ENCODE results near the gene SMIM30. TPM values are rescaled to one million over a fixed set of nuclear protein-coding genes. Genes with fewer than 3 reads are reported as not detected.

SMIM30 gene
- total RNA-seq, 4 donors from 2014 or later, result 55.9 to 98.8 (median 73.0) TPM

- intact Hi-C loops (cut with DNase I; ENCODE audit: low total_unique reads) (no loop called here), in situ Hi-C loops (cut with MboI; ENCODE audit: low sequenced_read_pairs in 4 of 4) (no loop called here)
- no peak for TF ChIP-seq CTCF (IDR thresholded peaks at IDR 0.05 in 4 of 5, conservative IDR thresholded peaks at IDR 0.05 in 1 of 5)
- TF ChIP-seq POLR2A (IDR thresholded peaks at IDR 0.05), result no peak
These were observed 34.4 kb downstream of the SMIM30 start for GRCh38 chr7:113083816-113084495.

GRCh38 chr7:113083132-113083815 lies 35.1 kb downstream of the SMIM30 start:
- no peaks in the 10 kb centered on the region for H3K9me3 ChIP-seq
- H3K36me3 ChIP-seq, result no peaks in the 10 kb centered on the region
- H3K27me3 ChIP-seq, result peaks cover 0 to 9% (median 0%) of the 10 kb centered on the region in 3 donors
- TF ChIP-seq CTCF (IDR thresholded peaks at IDR 0.05 in 4 of 5, conservative IDR thresholded peaks at IDR 0.05 in 1 of 5) (no peak), POLR2A (IDR thresholded peaks at IDR 0.05) (no peak)
- peaks cover 0 to 16% of the 10 kb centered on the region in 2 donors for H3K4me1 ChIP-seq
- H3K27ac ChIP-seq, result no peak overlapping the region
- in situ Hi-C loops (cut with MboI; ENCODE audit: low sequenced_read_pairs in 4 of 4), result no loop called here
- H3K4me3 ChIP-seq, result no peak overlapping the region
- no peak for DNase-seq
- ATAC-seq, result no peak
- intact Hi-C loops (cut with DNase I; ENCODE audit: low total_unique reads), result no loop called here

More at GRCh38 chr7:113083816-113084495, 34.4 kb downstream of the SMIM30 start:
- ATAC-seq, result no peak
- H3K4me3 ChIP-seq, result no peak overlapping the region
- no peak for DNase-seq
- no peaks in the 10 kb centered on the region for H3K9me3 ChIP-seq
- peaks cover 0 to 16% of the 10 kb centered on the region in 2 donors for H3K4me1 ChIP-seq
- H3K27ac ChIP-seq, result no peak overlapping the region
- peaks cover 0 to 9% (median 0%) of the 10 kb centered on the region in 3 donors for H3K27me3 ChIP-seq
- H3K36me3 ChIP-seq, result no peaks in the 10 kb centered on the region

- Histone ChIP-seq H3K27me3 (no peaks in the 10 kb centered on the region), H3K9me3 (no peaks in the 10 kb centered on the region), H3K4me1 (no peaks in the 10 kb centered on the region), H3K36me3 (no peaks in the 10 kb centered on the region), H3K4me3 (no peak overlapping the region), H3K27ac (no peak overlapping the region)
- ATAC-seq, result no peak
- DNase-seq, result no peak
- no peak for TF ChIP-seq CTCF (IDR thresholded peaks at IDR 0.05 in 4 of 5, conservative IDR thresholded peaks at IDR 0.05 in 1 of 5)
- no peak for TF ChIP-seq POLR2A (IDR thresholded peaks at IDR 0.05)
- intact Hi-C loops (cut with DNase I; ENCODE audit: low total_unique reads) (no loop called here), in situ Hi-C loops (cut with MboI; ENCODE audit: low sequenced_read_pairs in 4 of 4) (no loop called here)
These were observed 40.0 kb downstream of the SMIM30 start for GRCh38 chr7:113078331-113078730.

- in situ Hi-C loops (cut with MboI; ENCODE audit: low sequenced_read_pairs in 4 of 4), result no loop called here
- H3K36me3 ChIP-seq, result no peaks in the 10 kb centered on the region
- H3K27me3 ChIP-seq, result no peaks in the 10 kb centered on the region
- H3K4me1 ChIP-seq, result no peaks in the 10 kb centered on the region
- no peak overlapping the region for H3K27ac ChIP-seq
- intact Hi-C loops (cut with DNase I; ENCODE audit: low total_unique reads), result no loop called here
- ATAC-seq (no peak), DNase-seq (no peak)
- H3K4me3 ChIP-seq, result no peak overlapping the region
- no peaks in the 10 kb centered on the region for H3K9me3 ChIP-seq
- no peak for TF ChIP-seq POLR2A (IDR thresholded peaks at IDR 0.05)
- no peak for TF ChIP-seq CTCF (IDR thresholded peaks at IDR 0.05 in 4 of 5, conservative IDR thresholded peaks at IDR 0.05 in 1 of 5)
These were observed 41.7 kb downstream of the SMIM30 start for GRCh38 chr7:113076703-113077102.
